ENCODE data around the gene SLC25A43. TPM values are rescaled to one million over a fixed set of nuclear protein-coding genes. Genes with fewer than 3 reads are reported as not detected.
A peak's percentile ranks its signal among the peaks of the same experiment; 100 is the strongest.

Gene SLC25A43
- total and polyA plus RNA-seq, 9 of the 15 experiments (the other 6 are each of a cell fraction or from before 2014, with no cell fraction given), result 1.3 to 8.4 (median 4.0) TPM

GRCh38 chrX:119467842-119468550, 68.9 kb downstream of the SLC25A43 start, which contains the start of gene SLC25A5 (continued):
- no peak for TF ChIP-seq PTTG1 (tag; IDR thresholded peaks at IDR 0.05; ENCODE audit: low read depth)
- no peak for TF ChIP-seq POU5F1 (IDR thresholded peaks at IDR 0.05; ENCODE audit: borderline replicate concordance, low read depth, low read length, partially characterized antibody)
- TF ChIP-seq ZNF639 (CRISPR knock-in tag; conservative IDR thresholded peaks at IDR 0.05 in 1 of 2, IDR thresholded peaks at IDR 0.05 in 1 of 2), result no peak
- no peak for TF ChIP-seq NFYB (IDR thresholded peaks at IDR 0.05; ENCODE audit: extremely low read depth, insufficient read length)
- no peak for TF ChIP-seq PATZ1 (CRISPR knock-in tag; IDR thresholded peaks at IDR 0.05; ENCODE audit: borderline replicate concordance)
- no peak for TF ChIP-seq MCM3 (IDR thresholded peaks at IDR 0.05)
- no peak for TF ChIP-seq EP400 (IDR thresholded peaks at IDR 0.05)
- TF ChIP-seq ZC3H4 (CRISPR knock-in tag; IDR thresholded peaks at IDR 0.05; ENCODE audit: borderline replicate concordance), result 0 out of 2 replicates have a peak, but pooled peaks have one; percentile 90
- TF ChIP-seq KDM5B (IDR thresholded peaks at IDR 0.05; ENCODE audit: insufficient replicate concordance, low read depth, low read length), result peak; percentile 93
- TF ChIP-seq VEZF1 (CRISPR knock-in tag; IDR thresholded peaks at IDR 0.05), result peak; percentile 38; the same call in 1 of the 2 replicates
- peak; percentile 96 for TF ChIP-seq BHLHE40 (IDR thresholded peaks at IDR 0.05; ENCODE audit: low read length)
- TF ChIP-seq RBM17 (IDR thresholded peaks at IDR 0.05; ENCODE audit: borderline replicate concordance, low read depth, low read length), result no peak
- TF ChIP-seq MEF2A (IDR thresholded peaks at IDR 0.05; ENCODE audit: control insufficient read depth, low read depth, low read length), result no peak
- no peak for TF ChIP-seq ZBTB8A (IDR thresholded peaks at IDR 0.05; ENCODE audit: partially characterized antibody)
- TF ChIP-seq MTA3 (IDR thresholded peaks at IDR 0.05; ENCODE audit: borderline replicate concordance), result peak; percentile 94
- TF ChIP-seq RAD51 (IDR thresholded peaks at IDR 0.05; ENCODE audit: borderline replicate concordance, low read depth), result peak; percentile 43; the same call in 1 of the 2 replicates
- no peak for TF ChIP-seq ZNF24 (IDR thresholded peaks at IDR 0.05)
- TF ChIP-seq SRSF9 (IDR thresholded peaks at IDR 0.05; ENCODE audit: borderline replicate concordance, low read depth, low read length), result no peak
- peak; percentile 97 for TF ChIP-seq POLR2AphosphoS5 (IDR thresholded peaks at IDR 0.05; ENCODE audit: control insufficient read depth, insufficient read depth, low read depth, low read length)
- TF ChIP-seq MLX (CRISPR knock-in tag; conservative IDR thresholded peaks at IDR 0.05), result no peak
- TF ChIP-seq RCOR1 (IDR thresholded peaks at IDR 0.05; ENCODE audit: borderline replicate concordance in 1 of 2, low read depth in 2 of 2, low read length in 2 of 2), result no peak
- no peak for TF ChIP-seq ZNF696 (CRISPR knock-in tag; conservative IDR thresholded peaks at IDR 0.05)
